PC-9 (cell line): Measurements from ENCODE around the gene TOM1. TPM values are rescaled to one million over a fixed set of nuclear protein-coding genes. Genes with fewer than 3 reads are reported as not detected.

Source experiments
- BruUV-seq: library from RNA; stranded (reverse); fragments of 400-500 nt; replicated peaks from 2 replicates; lab custom pipeline; 2021; lab: Mats Ljungman, UMichigan
- CTCF ChIA-PET: fragments of 300-600 bp; sonication (Branson Sonifier 250); formaldehyde crosslinking; loops from one replicate; lab custom pipeline; 2022; ENCODE audit warnings: antibody characterized with exemption; lab: Charles Lee
- POLR2A ChIA-PET: fragments of 300-600 bp; sonication (Branson Sonifier 250); formaldehyde crosslinking; loops from one replicate; lab custom pipeline; 2022; ENCODE audit warnings: antibody characterized with exemption; ENCODE audit not compliant: unreplicated experiment; lab: Charles Lee
- DNase-seq, 2 experiments: peaks; one replicate each; pipeline versions ENCODE4 v3.0.0 to v3.0.0-alpha.2; 2015 to 2022; ENCODE audit warnings: mixed read lengths in 1 of 2
- H2AFZ ChIP-seq: fragments of 200-600 bp; sonication (generic); 2 replicates; pipeline ENCODE4 v1.8.1; 2017; ENCODE audit warnings: antibody characterized with exemption
- H3F3A ChIP-seq: fragments of 200-600 bp; sonication (generic); 2 replicates; pipeline ENCODE4 v1.8.1; 2017; ENCODE audit warnings: antibody characterized with exemption, mild to moderate bottlenecking, low read depth; ENCODE audit not compliant: insufficient read depth
- H3K27ac ChIP-seq: fragments of 200-600 bp; sonication (generic); 2 replicates; pipeline ENCODE4 v1.6.1; 2016; ENCODE audit warnings: mixed run types
- H3K27me3 ChIP-seq: fragments of 200-600 bp; sonication (generic); 2 replicates; pipeline ENCODE4 v1.6.1; 2016; ENCODE audit warnings: low read depth, mixed run types; ENCODE audit not compliant: insufficient read depth
- H3K36me3 ChIP-seq: fragments of 200-600 bp; sonication (generic); 2 replicates; pipeline ENCODE4 v1.6.1; 2016; ENCODE audit warnings: low read depth, mixed run types
- H3K4me1 ChIP-seq: fragments of 200-600 bp; sonication (generic); replicated peaks from 2 replicates; pipeline ENCODE4 v1.6.1; 2016; ENCODE audit warnings: mixed run types; ENCODE audit not compliant: insufficient read depth
- H3K4me2 ChIP-seq: fragments of 200-600 bp; sonication (generic); 2 replicates; pipeline ENCODE4 v1.6.1; 2017; ENCODE audit warnings: mixed run types
- H3K4me3 ChIP-seq: fragments of 200-600 bp; sonication (generic); 2 replicates; pipeline ENCODE4 v1.6.1; 2016; ENCODE audit warnings: mixed run types
- H3K79me2 ChIP-seq: fragments of 200-600 bp; sonication (generic); 2 replicates; pipeline ENCODE4 v1.6.1; 2017; ENCODE audit warnings: low read depth, mixed run types
- H3K9me2 ChIP-seq: fragments of 200-600 bp; sonication (generic); 2 replicates; pipeline ENCODE4 v1.8.1; 2017; ENCODE audit warnings: mild to moderate bottlenecking; ENCODE audit not compliant: insufficient read depth
- H3K9me3 ChIP-seq: fragments of 200-600 bp; sonication (generic); 2 replicates; pipeline ENCODE4 v1.8.1; 2016; ENCODE audit warnings: low read depth; ENCODE audit not compliant: insufficient read depth
- H4K20me1 ChIP-seq: fragments of 200-600 bp; sonication (generic); 2 replicates; pipeline ENCODE4 v1.8.1; 2017; ENCODE audit not compliant: insufficient read depth
- EZH2 ChIP-seq: fragments of 200-600 bp; sonication (generic); IDR thresholded peaks from 2 replicates; pipeline ENCODE4 v1.8.0; 2017; ENCODE audit warnings: antibody characterized with exemption, low read depth
- intact Hi-C: fragments of 100-400 bp; cut with micrococcal nuclease; formaldehyde crosslinking; loops from one replicate; pipeline ENCODE4 v1.10.0; 2022; ENCODE audit not compliant: unreplicated experiment
- total RNA-seq: library from RNA; stranded (reverse); gene quantifications from 2 replicates; pipeline ENCODE4 v1.2.3, GENCODE V29; 2021
- TF ChIP-seq, protein P1 (sequence below): fragments of 200-600 bp; sonication (generic); conservative IDR thresholded peaks from 2 replicates; pipeline ENCODE4 v1.6.1; 2017; ENCODE audit warnings: mixed run types, antibody characterized with exemption, mild to moderate bottlenecking, moderate library complexity

Gene TOM1
- total RNA-seq, 1 experiment from 2014 or later, result 43.6 TPM

DNA sequence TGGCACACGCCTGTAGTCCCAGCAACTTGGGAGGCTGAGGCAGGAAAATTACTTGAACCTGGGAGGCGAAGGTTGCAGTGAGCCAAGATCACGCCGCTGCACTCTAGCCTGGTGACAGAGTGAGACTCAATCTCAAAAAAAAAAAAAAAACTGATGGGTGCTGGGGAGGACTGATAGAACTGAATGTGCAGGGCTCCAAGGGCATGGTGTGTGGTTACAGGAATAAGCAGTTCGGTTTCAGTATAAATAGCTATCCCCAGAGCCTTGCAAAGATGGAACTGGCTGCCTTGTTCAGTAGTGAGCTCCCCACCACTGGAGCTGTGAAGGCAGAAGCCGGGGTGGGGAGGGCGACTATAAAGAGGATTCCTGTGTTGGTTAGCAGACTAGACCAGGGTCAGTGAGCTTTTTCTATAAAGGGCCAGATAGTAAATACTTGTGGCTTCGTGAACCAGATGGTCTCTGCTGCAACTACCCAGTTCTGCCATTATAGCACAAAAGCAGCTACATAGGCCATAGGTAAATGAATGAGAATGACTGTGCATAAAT is 5.9 kb downstream of the TOM1 start:
- peaks cover 47% of the 10 kb centered on the region for H3K4me1 ChIP-seq
- H4K20me1 ChIP-seq, result no peaks in the 10 kb centered on the region
- no peak overlapping the region for H3K27ac ChIP-seq
- no peak for DNase-seq
- no peaks in the 10 kb centered on the region for H3K9me3 ChIP-seq
- intact Hi-C loops, result loop anchor here (10.0 kb wide), 1 partner anchor 69 kb away; no protein-coding TSS in a partner anchor
- no peak overlapping the region for H3K4me2 ChIP-seq
- H3K36me3 ChIP-seq, result 0 out of 2 replicates have a peak, but pooled peaks cover 12% of the 10 kb centered on the region
- CTCF ChIA-PET, result interaction anchor here (0.7 kb wide), 1 partner anchor 13 kb away, joined by 3 read pairs; no protein-coding TSS in a partner anchor
- no TSS peak for BruUV-seq
- H3F3A ChIP-seq, result peaks cover 39% of the 10 kb centered on the region
- TF ChIP-seq EZH2, result no peak
- H3K27me3 ChIP-seq, result no peaks in the 10 kb centered on the region
- POLR2A ChIA-PET, result no interaction called here
- H3K79me2 ChIP-seq, result peaks cover 84% of the 10 kb centered on the region
- no peak overlapping the region for H3K4me3 ChIP-seq
- no peak overlapping the region for H2AFZ ChIP-seq
- H3K9me2 ChIP-seq, result no peaks in the 10 kb centered on the region

- no TSS peak for BruUV-seq
- intact Hi-C loops, result loop anchor here (10.0 kb wide), 1 partner anchor 68 kb away; no protein-coding TSS in a partner anchor
These were observed 6.8 kb downstream of the TOM1 start for GRCh38 chr22:35306350-35306967.

DNA sequence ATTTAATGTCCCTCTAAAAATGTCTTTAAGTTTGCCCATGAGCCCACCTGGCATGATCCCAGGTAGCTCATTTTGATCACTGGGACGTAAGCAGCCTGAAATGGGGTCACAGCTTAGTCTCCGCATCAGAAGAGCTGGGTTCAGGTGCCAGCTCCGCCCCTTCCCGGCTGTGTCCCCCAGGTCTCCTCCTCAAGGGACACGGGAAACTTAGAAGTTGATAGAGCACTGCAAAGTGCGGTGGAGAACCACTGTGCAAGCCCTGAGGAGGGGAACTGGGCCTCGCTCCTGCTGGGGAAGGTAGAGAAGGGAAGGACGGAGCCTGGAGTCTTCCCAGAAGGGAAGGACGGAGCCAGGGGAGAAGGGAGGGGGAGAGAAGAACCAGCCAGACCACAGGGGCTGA is 7.7 kb downstream of the TOM1 start:
- POLR2A ChIA-PET, result interaction anchor here (0.6 to 0.7 kb wide), 3 partner anchors 28 to 807 kb away, joined by 3 to 20 read pairs (median 5); no protein-coding TSS in a partner anchor
- Histone ChIP-seq H3K4me2 (no peak overlapping the region), H3F3A (peaks cover 38% of the 10 kb centered on the region), H3K79me2 (peaks cover 92% of the 10 kb centered on the region), H4K20me1 (no peaks in the 10 kb centered on the region), H3K4me1 (peaks cover 52% of the 10 kb centered on the region), H3K9me2 (no peaks in the 10 kb centered on the region), H3K27me3 (no peaks in the 10 kb centered on the region), H3K9me3 (no peaks in the 10 kb centered on the region), H2AFZ (no peak overlapping the region), H3K4me3 (no peak overlapping the region), H3K36me3 (0 out of 2 replicates have a peak, but pooled peaks cover 12% of the 10 kb centered on the region), H3K27ac (no peak overlapping the region)
- TF ChIP-seq, protein P1, sequence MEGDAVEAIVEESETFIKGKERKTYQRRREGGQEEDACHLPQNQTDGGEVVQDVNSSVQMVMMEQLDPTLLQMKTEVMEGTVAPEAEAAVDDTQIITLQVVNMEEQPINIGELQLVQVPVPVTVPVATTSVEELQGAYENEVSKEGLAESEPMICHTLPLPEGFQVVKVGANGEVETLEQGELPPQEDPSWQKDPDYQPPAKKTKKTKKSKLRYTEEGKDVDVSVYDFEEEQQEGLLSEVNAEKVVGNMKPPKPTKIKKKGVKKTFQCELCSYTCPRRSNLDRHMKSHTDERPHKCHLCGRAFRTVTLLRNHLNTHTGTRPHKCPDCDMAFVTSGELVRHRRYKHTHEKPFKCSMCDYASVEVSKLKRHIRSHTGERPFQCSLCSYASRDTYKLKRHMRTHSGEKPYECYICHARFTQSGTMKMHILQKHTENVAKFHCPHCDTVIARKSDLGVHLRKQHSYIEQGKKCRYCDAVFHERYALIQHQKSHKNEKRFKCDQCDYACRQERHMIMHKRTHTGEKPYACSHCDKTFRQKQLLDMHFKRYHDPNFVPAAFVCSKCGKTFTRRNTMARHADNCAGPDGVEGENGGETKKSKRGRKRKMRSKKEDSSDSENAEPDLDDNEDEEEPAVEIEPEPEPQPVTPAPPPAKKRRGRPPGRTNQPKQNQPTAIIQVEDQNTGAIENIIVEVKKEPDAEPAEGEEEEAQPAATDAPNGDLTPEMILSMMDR, result no peak
- no peak for TF ChIP-seq EZH2
- intact Hi-C loops, result loop anchor here (10.0 kb wide), 1 partner anchor 67 kb away; no protein-coding TSS in a partner anchor
- DNase-seq, result no peak
- BruUV-seq, result no TSS peak
- CTCF ChIA-PET, result no interaction called here

More at GRCh38 chr22:35306350-35306967, 6.8 kb downstream of the TOM1 start:
- H3K4me3 ChIP-seq, result no peak overlapping the region
- no peak overlapping the region for H3K4me2 ChIP-seq
- H3K9me2 ChIP-seq, result no peaks in the 10 kb centered on the region
- H3K27ac ChIP-seq, result no peak overlapping the region
- CTCF ChIA-PET, result interaction anchor here (0.7 kb wide), 3 partner anchors 14 to 288 kb away, joined by 3 to 4 read pairs (median 3); no protein-coding TSS in a partner anchor
- no peak overlapping the region for H2AFZ ChIP-seq
- peaks cover 49% of the 10 kb centered on the region for H3K4me1 ChIP-seq
- no peaks in the 10 kb centered on the region for H3K9me3 ChIP-seq
- TF ChIP-seq, protein P1, result no peak
- no peak for TF ChIP-seq EZH2
- no peaks in the 10 kb centered on the region for H3K27me3 ChIP-seq
- H3F3A ChIP-seq, result peaks cover 40% of the 10 kb centered on the region
- DNase-seq, result no peak
- H3K79me2 ChIP-seq, result peaks cover 88% of the 10 kb centered on the region
- H4K20me1 ChIP-seq, result no peaks in the 10 kb centered on the region
- H3K36me3 ChIP-seq, result 0 out of 2 replicates have a peak, but pooled peaks cover 12% of the 10 kb centered on the region
- POLR2A ChIA-PET, result interaction anchor here (0.6 to 0.7 kb wide), 3 partner anchors 27 to 808 kb away, joined by 3 to 20 read pairs (median 5); no protein-coding TSS in a partner anchor
